ENCODE results near the gene MRC2.

DNA sequence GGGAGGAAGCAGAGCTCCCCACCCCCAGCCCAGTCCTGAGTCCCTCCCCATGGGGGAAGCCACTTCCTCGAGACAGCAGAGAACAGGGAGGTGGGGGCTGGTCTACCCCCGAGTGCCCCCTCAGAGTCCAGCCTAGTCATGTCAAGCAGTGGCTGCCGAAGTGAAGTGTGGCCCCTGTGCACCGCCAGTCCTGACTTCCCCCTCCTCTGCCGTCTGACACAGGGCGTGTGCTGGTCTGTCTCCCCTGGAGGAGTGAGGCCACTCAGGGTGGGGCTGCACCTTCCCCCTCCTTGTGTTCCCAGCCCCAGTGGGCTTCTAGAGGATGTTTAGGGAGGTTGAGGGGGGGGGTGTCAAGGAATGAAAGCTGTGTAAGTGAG lies 46.9 kb downstream of the MRC2 start:
- TF ChIP-seq, protein P1, sequence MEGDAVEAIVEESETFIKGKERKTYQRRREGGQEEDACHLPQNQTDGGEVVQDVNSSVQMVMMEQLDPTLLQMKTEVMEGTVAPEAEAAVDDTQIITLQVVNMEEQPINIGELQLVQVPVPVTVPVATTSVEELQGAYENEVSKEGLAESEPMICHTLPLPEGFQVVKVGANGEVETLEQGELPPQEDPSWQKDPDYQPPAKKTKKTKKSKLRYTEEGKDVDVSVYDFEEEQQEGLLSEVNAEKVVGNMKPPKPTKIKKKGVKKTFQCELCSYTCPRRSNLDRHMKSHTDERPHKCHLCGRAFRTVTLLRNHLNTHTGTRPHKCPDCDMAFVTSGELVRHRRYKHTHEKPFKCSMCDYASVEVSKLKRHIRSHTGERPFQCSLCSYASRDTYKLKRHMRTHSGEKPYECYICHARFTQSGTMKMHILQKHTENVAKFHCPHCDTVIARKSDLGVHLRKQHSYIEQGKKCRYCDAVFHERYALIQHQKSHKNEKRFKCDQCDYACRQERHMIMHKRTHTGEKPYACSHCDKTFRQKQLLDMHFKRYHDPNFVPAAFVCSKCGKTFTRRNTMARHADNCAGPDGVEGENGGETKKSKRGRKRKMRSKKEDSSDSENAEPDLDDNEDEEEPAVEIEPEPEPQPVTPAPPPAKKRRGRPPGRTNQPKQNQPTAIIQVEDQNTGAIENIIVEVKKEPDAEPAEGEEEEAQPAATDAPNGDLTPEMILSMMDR (IDR thresholded peaks at IDR 0.05 in 2 of 3, conservative IDR thresholded peaks at IDR 0.05 in 1 of 3; ENCODE audit: borderline replicate concordance in 1 of 3, insufficient read depth in 1 of 3, low read depth in 2 of 3, low read length in 2 of 3), result no peak
- TF ChIP-seq RAD21 (IDR thresholded peaks at IDR 0.05; ENCODE audit: low read depth) (no peak), CEBPB (IDR thresholded peaks at IDR 0.05; ENCODE audit: low read depth) (no peak), ZNF274 (IDR thresholded peaks at IDR 0.05; ENCODE audit: low read depth, low read length) (no peak), EZH2phosphoT487 (IDR thresholded peaks at IDR 0.05; ENCODE audit: borderline replicate concordance) (no peak), EZH2 (IDR thresholded peaks at IDR 0.05) (no peak), POLR2AphosphoS5 (IDR thresholded peaks at IDR 0.05; ENCODE audit: low read depth, low read length) (no peak), TCF7L2 (IDR thresholded peaks at IDR 0.05; ENCODE audit: borderline replicate concordance, extremely low read depth, insufficient read depth, insufficient read length) (no peak), YY1 (IDR thresholded peaks at IDR 0.05; ENCODE audit: extremely low read depth, insufficient replicate concordance, low read depth, low read length) (no peak), EGR1 (IDR thresholded peaks at IDR 0.05; ENCODE audit: low read depth) (no peak), ZFX (IDR thresholded peaks at IDR 0.05) (no peak), POLR2A (IDR thresholded peaks at IDR 0.05; ENCODE audit: borderline replicate concordance, extremely low read depth, insufficient read depth, insufficient read length) (no peak)
- TF ChIP-seq, protein P2, sequence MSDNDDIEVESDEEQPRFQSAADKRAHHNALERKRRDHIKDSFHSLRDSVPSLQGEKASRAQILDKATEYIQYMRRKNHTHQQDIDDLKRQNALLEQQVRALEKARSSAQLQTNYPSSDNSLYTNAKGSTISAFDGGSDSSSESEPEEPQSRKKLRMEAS (IDR thresholded peaks at IDR 0.05), result no peak
- TF ChIP-seq, protein P3, sequence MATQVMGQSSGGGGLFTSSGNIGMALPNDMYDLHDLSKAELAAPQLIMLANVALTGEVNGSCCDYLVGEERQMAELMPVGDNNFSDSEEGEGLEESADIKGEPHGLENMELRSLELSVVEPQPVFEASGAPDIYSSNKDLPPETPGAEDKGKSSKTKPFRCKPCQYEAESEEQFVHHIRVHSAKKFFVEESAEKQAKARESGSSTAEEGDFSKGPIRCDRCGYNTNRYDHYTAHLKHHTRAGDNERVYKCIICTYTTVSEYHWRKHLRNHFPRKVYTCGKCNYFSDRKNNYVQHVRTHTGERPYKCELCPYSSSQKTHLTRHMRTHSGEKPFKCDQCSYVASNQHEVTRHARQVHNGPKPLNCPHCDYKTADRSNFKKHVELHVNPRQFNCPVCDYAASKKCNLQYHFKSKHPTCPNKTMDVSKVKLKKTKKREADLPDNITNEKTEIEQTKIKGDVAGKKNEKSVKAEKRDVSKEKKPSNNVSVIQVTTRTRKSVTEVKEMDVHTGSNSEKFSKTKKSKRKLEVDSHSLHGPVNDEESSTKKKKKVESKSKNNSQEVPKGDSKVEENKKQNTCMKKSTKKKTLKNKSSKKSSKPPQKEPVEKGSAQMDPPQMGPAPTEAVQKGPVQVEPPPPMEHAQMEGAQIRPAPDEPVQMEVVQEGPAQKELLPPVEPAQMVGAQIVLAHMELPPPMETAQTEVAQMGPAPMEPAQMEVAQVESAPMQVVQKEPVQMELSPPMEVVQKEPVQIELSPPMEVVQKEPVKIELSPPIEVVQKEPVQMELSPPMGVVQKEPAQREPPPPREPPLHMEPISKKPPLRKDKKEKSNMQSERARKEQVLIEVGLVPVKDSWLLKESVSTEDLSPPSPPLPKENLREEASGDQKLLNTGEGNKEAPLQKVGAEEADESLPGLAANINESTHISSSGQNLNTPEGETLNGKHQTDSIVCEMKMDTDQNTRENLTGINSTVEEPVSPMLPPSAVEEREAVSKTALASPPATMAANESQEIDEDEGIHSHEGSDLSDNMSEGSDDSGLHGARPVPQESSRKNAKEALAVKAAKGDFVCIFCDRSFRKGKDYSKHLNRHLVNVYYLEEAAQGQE (IDR thresholded peaks at IDR 0.05; ENCODE audit: low read depth), result no peak
